HepG2 (cell line): ENCODE data around the gene NRN1L. TPM values are rescaled to one million over a fixed set of nuclear protein-coding genes. Genes with fewer than 3 reads are reported as not detected.

ENCODE experiments used
- FOXJ3 ChIP-seq: sonication (generic); formaldehyde crosslinking; IDR thresholded peaks from 2 replicates; pipeline ENCODE4 v1.4.0; 2020; ENCODE audit warnings: missing genetic modification reagents, mild to moderate bottlenecking, borderline replicate concordance
- JDP2 ChIP-seq: sonication (generic); formaldehyde crosslinking; IDR thresholded peaks from 2 replicates; pipeline ENCODE4 v1.8.1; 2022; ENCODE audit warnings: missing genetic modification reagents, borderline replicate concordance
- KLF12 ChIP-seq: sonication (generic); formaldehyde crosslinking; IDR thresholded peaks from 2 replicates; pipeline ENCODE4 v1.4.0; 2020; ENCODE audit warnings: missing genetic modification reagents, borderline replicate concordance
- MAFK ChIP-seq, 2 experiments: IDR thresholded peaks in 1 of 2; conservative IDR thresholded peaks in 1 of 2; 2 replicates each; pipeline ENCODE4 v1.6.1; 2011; ENCODE audit warnings: improper control_type of control experiment in 2 of 2, low read length in 2 of 2
- NFE2L2 ChIP-seq: fragments of 150-350 bp; IDR thresholded peaks from 2 replicates; pipeline ENCODE4 v1.6.1; 2014; ENCODE audit warnings: low read length
- NFYB ChIP-seq: sonication (generic); formaldehyde crosslinking; IDR thresholded peaks from 2 replicates; pipeline ENCODE4 v1.4.0; 2020; ENCODE audit warnings: missing genetic modification reagents
- NPAS2 ChIP-seq: sonication (generic); formaldehyde crosslinking; IDR thresholded peaks from 2 replicates; pipeline ENCODE4 v1.8.0; 2022; ENCODE audit warnings: mild to moderate bottlenecking, missing genetic modification reagents, borderline replicate concordance
- NR2C2 ChIP-seq: sonication (generic); formaldehyde crosslinking; IDR thresholded peaks from 2 replicates; pipeline ENCODE4 v1.4.0; 2020; ENCODE audit warnings: missing genetic modification reagents, mild to moderate bottlenecking, moderate library complexity, borderline replicate concordance
- TGIF2 ChIP-seq: IDR thresholded peaks from 2 replicates; pipeline ENCODE4 v1.6.1; 2016; ENCODE audit warnings: control low read depth, missing compliant biosample characterization
- THYN1 ChIP-seq: sonication (generic); formaldehyde crosslinking; IDR thresholded peaks from 2 replicates; pipeline ENCODE4 v1.8.1; 2023; ENCODE audit warnings: low read depth, mild to moderate bottlenecking, moderate library complexity, missing genetic modification reagents, borderline replicate concordance
- ZFP82 ChIP-seq: sonication (generic); formaldehyde crosslinking; IDR thresholded peaks from 2 replicates; pipeline ENCODE4 v1.5.1; 2020; ENCODE audit warnings: mild to moderate bottlenecking, missing genetic modification reagents, borderline replicate concordance
- ZNF205 ChIP-seq: IDR thresholded peaks from 2 replicates; pipeline ENCODE4 v1.6.1; 2018; ENCODE audit warnings: missing biosample characterization, missing genetic modification reagents
- ZNF24 ChIP-seq: fragments of 450-650 bp; IDR thresholded peaks from 2 replicates; pipeline ENCODE4 v1.6.1; 2017; ENCODE audit warnings: antibody characterized with exemption, mild to moderate bottlenecking
- ZNF275 ChIP-seq: sonication (generic); formaldehyde crosslinking; IDR thresholded peaks from 2 replicates; pipeline ENCODE4 v1.8.0; 2022; ENCODE audit warnings: missing genetic modification reagents, mild to moderate bottlenecking, inconsistent platforms, borderline replicate concordance
- ZNF326 ChIP-seq: sonication (generic); formaldehyde crosslinking; IDR thresholded peaks from 2 replicates; pipeline ENCODE4 v1.4.0; 2020; ENCODE audit warnings: missing genetic modification reagents, borderline replicate concordance
- ZNF382 ChIP-seq: sonication (generic); formaldehyde crosslinking; IDR thresholded peaks from 2 replicates; pipeline ENCODE4 v1.5.0; 2020; ENCODE audit warnings: missing genetic modification reagents, mild to moderate bottlenecking, borderline replicate concordance
- polyA plus RNA-seq, 8 experiments: library from polyadenylated mRNA; depleted of rRNA in 3 of 8; stranded (reverse) in 7 of 8; unstranded in 1 of 8; fragments of >200 nt; fragmentation: Illumina TruSeq in 4 of 8; extraction: Trizol in 4 of 8; gene quantifications; 2 replicates each; pipeline versions ENCODE4 v1.2.1 to v1.2.3, GENCODE V29; 2011 to 2016; ENCODE audit warnings: low read depth in 4 of 8, missing spikeins in 1 of 8, mixed read lengths in 1 of 8; ENCODE audit not compliant: insufficient read depth in 1 of 8
- total RNA-seq, 5 experiments: library from RNA; depleted of rRNA; stranded (reverse); fragments of >200 nt; fragmentation: Illumina TruSeq; extraction: Trizol; gene quantifications; 2 replicates each; pipeline ENCODE4 v1.2.3, GENCODE V29; 2016; ENCODE audit warnings: low read depth in 1 of 5
- TF ChIP-seq, protein P1 (sequence below): sonication (generic); formaldehyde crosslinking; IDR thresholded peaks from 2 replicates; pipeline ENCODE4 v1.4.0; 2020; ENCODE audit warnings: mild to moderate bottlenecking, missing genetic modification reagents
- TF ChIP-seq, protein P2 (sequence below): sonication (generic); formaldehyde crosslinking; IDR thresholded peaks from 2 replicates; pipeline ENCODE4 v1.5.1; 2020; ENCODE audit warnings: missing genetic modification reagents, mild to moderate bottlenecking, borderline replicate concordance

Gene NRN1L
- total and polyA plus RNA-seq, 2 of the 13 experiments (the other 11 are each of a cell fraction or from before 2014, with no cell fraction given) = 0.53 to 1.2 TPM

DNA sequence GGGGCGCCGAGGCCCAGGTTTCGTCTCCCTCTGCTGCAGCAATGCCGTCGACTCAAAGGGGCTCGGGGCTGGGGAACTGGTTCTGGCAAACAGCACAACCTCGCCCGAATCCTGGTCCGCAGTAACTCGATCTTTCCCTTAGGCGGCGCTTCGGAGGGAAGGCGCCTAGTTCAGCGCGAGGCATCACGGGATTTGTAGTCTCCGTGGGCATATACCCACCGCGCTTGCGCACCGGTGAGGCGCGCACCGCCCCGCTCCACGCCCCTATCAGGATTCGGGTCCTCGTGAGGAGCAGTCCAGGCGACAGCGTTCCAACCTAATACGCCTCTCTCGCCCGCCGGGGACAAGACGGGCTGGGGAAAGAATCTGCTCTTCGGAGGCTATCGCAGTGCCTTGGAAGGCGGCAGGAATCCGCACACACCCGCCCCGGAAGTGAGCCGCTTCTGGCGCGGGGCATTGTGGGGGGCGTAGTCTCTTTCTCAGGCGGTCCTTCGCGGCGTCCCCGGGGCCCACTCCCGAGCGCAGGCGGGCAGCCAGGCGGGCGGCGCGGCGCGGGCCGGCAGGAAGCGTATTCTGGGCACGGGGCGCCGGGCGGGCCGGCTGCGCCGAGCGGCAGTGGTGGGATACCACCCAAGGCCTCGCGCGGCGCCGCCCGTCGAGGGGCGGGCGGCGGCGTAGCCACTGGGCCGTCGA, 42.7 kb upstream of the NRN1L start, which contains the start of gene THAP11 (continued):
- TF ChIP-seq NFE2L2 (no peak), NPAS2 (peak; percentile 28; the same call in 1 of the 2 replicates), MAFK (conservative IDR thresholded peaks at IDR 0.05 in 1 of 2, IDR thresholded peaks at IDR 0.05 in 1 of 2; ENCODE audit: low read length in 2 of 2) (no peak), ZNF275 (no peak), JDP2 (CRISPR knock-in tag) (no peak), FOXJ3 (CRISPR knock-in tag) (no peak), ZNF205 (CRISPR knock-in tag) (peak; percentile 76; the same call in 1 of the 2 replicates), NFYB (CRISPR knock-in tag) (no peak; the same call in 1 of the 2 replicates), TGIF2 (peak; percentile 76; the same call in 1 of the 2 replicates), ZFP82 (CRISPR knock-in tag) (0 out of 2 replicates have a peak, but pooled peaks have one; percentile 31), KLF12 (CRISPR knock-in tag) (peak; percentile 87), NR2C2 (CRISPR knock-in tag) (peak; percentile 73), ZNF382 (CRISPR knock-in tag) (no peak), ZNF24 (no peak), ZNF326 (CRISPR knock-in tag) (no peak), THYN1 (no peak)
- TF ChIP-seq, protein P1, sequence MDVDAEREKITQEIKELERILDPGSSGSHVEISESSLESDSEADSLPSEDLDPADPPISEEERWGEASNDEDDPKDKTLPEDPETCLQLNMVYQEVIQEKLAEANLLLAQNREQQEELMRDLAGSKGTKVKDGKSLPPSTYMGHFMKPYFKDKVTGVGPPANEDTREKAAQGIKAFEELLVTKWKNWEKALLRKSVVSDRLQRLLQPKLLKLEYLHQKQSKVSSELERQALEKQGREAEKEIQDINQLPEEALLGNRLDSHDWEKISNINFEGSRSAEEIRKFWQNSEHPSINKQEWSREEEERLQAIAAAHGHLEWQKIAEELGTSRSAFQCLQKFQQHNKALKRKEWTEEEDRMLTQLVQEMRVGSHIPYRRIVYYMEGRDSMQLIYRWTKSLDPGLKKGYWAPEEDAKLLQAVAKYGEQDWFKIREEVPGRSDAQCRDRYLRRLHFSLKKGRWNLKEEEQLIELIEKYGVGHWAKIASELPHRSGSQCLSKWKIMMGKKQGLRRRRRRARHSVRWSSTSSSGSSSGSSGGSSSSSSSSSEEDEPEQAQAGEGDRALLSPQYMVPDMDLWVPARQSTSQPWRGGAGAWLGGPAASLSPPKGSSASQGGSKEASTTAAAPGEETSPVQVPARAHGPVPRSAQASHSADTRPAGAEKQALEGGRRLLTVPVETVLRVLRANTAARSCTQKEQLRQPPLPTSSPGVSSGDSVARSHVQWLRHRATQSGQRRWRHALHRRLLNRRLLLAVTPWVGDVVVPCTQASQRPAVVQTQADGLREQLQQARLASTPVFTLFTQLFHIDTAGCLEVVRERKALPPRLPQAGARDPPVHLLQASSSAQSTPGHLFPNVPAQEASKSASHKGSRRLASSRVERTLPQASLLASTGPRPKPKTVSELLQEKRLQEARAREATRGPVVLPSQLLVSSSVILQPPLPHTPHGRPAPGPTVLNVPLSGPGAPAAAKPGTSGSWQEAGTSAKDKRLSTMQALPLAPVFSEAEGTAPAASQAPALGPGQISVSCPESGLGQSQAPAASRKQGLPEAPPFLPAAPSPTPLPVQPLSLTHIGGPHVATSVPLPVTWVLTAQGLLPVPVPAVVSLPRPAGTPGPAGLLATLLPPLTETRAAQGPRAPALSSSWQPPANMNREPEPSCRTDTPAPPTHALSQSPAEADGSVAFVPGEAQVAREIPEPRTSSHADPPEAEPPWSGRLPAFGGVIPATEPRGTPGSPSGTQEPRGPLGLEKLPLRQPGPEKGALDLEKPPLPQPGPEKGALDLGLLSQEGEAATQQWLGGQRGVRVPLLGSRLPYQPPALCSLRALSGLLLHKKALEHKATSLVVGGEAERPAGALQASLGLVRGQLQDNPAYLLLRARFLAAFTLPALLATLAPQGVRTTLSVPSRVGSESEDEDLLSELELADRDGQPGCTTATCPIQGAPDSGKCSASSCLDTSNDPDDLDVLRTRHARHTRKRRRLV (CRISPR knock-in tag) = no peak
- TF ChIP-seq, protein P2, sequence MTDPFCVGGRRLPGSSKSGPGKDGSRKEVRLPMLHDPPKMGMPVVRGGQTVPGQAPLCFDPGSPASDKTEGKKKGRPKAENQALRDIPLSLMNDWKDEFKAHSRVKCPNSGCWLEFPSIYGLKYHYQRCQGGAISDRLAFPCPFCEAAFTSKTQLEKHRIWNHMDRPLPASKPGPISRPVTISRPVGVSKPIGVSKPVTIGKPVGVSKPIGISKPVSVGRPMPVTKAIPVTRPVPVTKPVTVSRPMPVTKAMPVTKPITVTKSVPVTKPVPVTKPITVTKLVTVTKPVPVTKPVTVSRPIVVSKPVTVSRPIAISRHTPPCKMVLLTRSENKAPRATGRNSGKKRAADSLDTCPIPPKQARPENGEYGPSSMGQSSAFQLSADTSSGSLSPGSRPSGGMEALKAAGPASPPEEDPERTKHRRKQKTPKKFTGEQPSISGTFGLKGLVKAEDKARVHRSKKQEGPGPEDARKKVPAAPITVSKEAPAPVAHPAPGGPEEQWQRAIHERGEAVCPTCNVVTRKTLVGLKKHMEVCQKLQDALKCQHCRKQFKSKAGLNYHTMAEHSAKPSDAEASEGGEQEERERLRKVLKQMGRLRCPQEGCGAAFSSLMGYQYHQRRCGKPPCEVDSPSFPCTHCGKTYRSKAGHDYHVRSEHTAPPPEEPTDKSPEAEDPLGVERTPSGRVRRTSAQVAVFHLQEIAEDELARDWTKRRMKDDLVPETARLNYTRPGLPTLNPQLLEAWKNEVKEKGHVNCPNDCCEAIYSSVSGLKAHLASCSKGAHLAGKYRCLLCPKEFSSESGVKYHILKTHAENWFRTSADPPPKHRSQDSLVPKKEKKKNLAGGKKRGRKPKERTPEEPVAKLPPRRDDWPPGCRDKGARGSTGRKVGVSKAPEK = no peak
